ENCODE measurements around the gene ACOT7.

GRCh38 chr1:6282577-6283270, 110.8 kb downstream of the ACOT7 start:
- TF ChIP-seq CTCF (IDR thresholded peaks at IDR 0.05; ENCODE audit: insufficient read depth, low read length, poor library complexity, severe bottlenecking) = no peak
- TF ChIP-seq EZH2phosphoT487 (conservative IDR thresholded peaks at IDR 0.05; ENCODE audit: low read length) = no peak

Measured in SU-DHL-6 (cell line).